ENCODE measurements around the gene PTS.

The PTS gene

GRCh38 chr11:112210890-112211289 lies 15.3 kb upstream of the PTS start:
- no peaks in the 10 kb centered on the region for H3K4me1 ChIP-seq

GRCh38 chr11:112211536-112211935 lies 14.7 kb upstream of the PTS start:
- peaks cover 16% of the 10 kb centered on the region; the same call in 1 of the 2 replicates for H3K27me3 ChIP-seq (ENCODE audit: low read depth)
- no peak overlapping the region for H3K4me3 ChIP-seq
- no peaks in the 10 kb centered on the region for H3K36me3 ChIP-seq (replicated peaks)
- in situ Hi-C loops (cut with MboI; ENCODE audit: low sequenced_read_pairs): no loop called here
- no peak for DNase-seq (ENCODE audit: low spot score in 2 of 2)
- H3K9me3 ChIP-seq: no peaks in the 10 kb centered on the region; the same call in 1 of the 2 replicates
- no peaks in the 10 kb centered on the region for H3K4me1 ChIP-seq

More at GRCh38 chr11:112210890-112211289, 15.3 kb upstream of the PTS start:
- no peaks in the 10 kb centered on the region; the same call in 1 of the 2 replicates for H3K9me3 ChIP-seq
- no peaks in the 10 kb centered on the region for H3K36me3 ChIP-seq (replicated peaks)
- no peak overlapping the region for H3K4me3 ChIP-seq
- DNase-seq (ENCODE audit: low spot score in 2 of 2): no peak
- in situ Hi-C loops (cut with MboI; ENCODE audit: low sequenced_read_pairs): no loop called here
- peaks cover 16% of the 10 kb centered on the region; the same call in 1 of the 2 replicates for H3K27me3 ChIP-seq (ENCODE audit: low read depth)

- no peaks in the 10 kb centered on the region for H3K36me3 ChIP-seq (replicated peaks)
- in situ Hi-C loops (cut with MboI; ENCODE audit: low sequenced_read_pairs): no loop called here
- no peak for DNase-seq (ENCODE audit: low spot score in 2 of 2)
Observed at GRCh38 chr11:112212290-112212689, 13.9 kb upstream of the PTS start.

GRCh38 chr11:112212710-112213109 lies 13.5 kb upstream of the PTS start:
- no peak for DNase-seq (ENCODE audit: low spot score in 2 of 2)
- in situ Hi-C loops (cut with MboI; ENCODE audit: low sequenced_read_pairs): no loop called here
- Histone ChIP-seq H3K27me3 (ENCODE audit: low read depth) (peaks cover 13% of the 10 kb centered on the region; the same call in 1 of the 2 replicates), H3K36me3 (replicated peaks) (no peaks in the 10 kb centered on the region), H3K9me3 (no peaks in the 10 kb centered on the region), H3K4me3 (no peak overlapping the region), H3K4me1 (no peaks in the 10 kb centered on the region)

More at GRCh38 chr11:112212290-112212689, 13.9 kb upstream of the PTS start:
- Histone ChIP-seq H3K27me3 (ENCODE audit: low read depth) (peaks cover 16% of the 10 kb centered on the region; the same call in 1 of the 2 replicates), H3K4me3 (no peak overlapping the region), H3K9me3 (no peaks in the 10 kb centered on the region; the same call in 1 of the 2 replicates), H3K4me1 (no peaks in the 10 kb centered on the region)

- Histone ChIP-seq H3K27me3 (ENCODE audit: low read depth) (0 out of 2 replicates have a peak, but pooled peaks cover 13% of the 10 kb centered on the region), H3K36me3 (replicated peaks) (no peaks in the 10 kb centered on the region), H3K9me3 (no peaks in the 10 kb centered on the region), H3K4me1 (no peaks in the 10 kb centered on the region), H3K4me3 (no peak overlapping the region)
- no peak for DNase-seq (ENCODE audit: low spot score in 2 of 2)
- in situ Hi-C loops (cut with MboI; ENCODE audit: low sequenced_read_pairs): no loop called here
Observed at GRCh38 chr11:112213753-112214152, 12.5 kb upstream of the PTS start.

GRCh38 chr11:112215621-112216020 lies 10.6 kb upstream of the PTS start:
- H3K9me3 ChIP-seq: no peaks in the 10 kb centered on the region
- 0 out of 2 replicates have a peak, but pooled peaks cover 4% of the 10 kb centered on the region for H3K27me3 ChIP-seq (ENCODE audit: low read depth)
- no peak overlapping the region for H3K4me3 ChIP-seq
- H3K36me3 ChIP-seq (replicated peaks): no peaks in the 10 kb centered on the region
- no peaks in the 10 kb centered on the region for H3K4me1 ChIP-seq
- DNase-seq (ENCODE audit: low spot score in 2 of 2): no peak
- in situ Hi-C loops (cut with MboI; ENCODE audit: low sequenced_read_pairs): no loop called here

GRCh38 chr11:112216561-112217105 lies 9.6 kb upstream of the PTS start:
- Histone ChIP-seq H3K27me3 (ENCODE audit: low read depth) (no peaks in the 10 kb centered on the region), H3K4me1 (no peaks in the 10 kb centered on the region), H3K9me3 (no peaks in the 10 kb centered on the region), H3K4me3 (no peak overlapping the region), H3K36me3 (replicated peaks) (no peaks in the 10 kb centered on the region)
- in situ Hi-C loops (cut with MboI; ENCODE audit: low sequenced_read_pairs): no loop called here
- DNase-seq (ENCODE audit: low spot score in 2 of 2): no peak

- Histone ChIP-seq H3K4me1 (no peaks in the 10 kb centered on the region), H3K9me3 (no peaks in the 10 kb centered on the region), H3K27me3 (ENCODE audit: low read depth) (no peaks in the 10 kb centered on the region; the same call in 1 of the 2 replicates), H3K36me3 (replicated peaks) (no peaks in the 10 kb centered on the region), H3K4me3 (no peak overlapping the region)
- DNase-seq (ENCODE audit: low spot score in 2 of 2): peak; percentile 48 to 56
- in situ Hi-C loops (cut with MboI; ENCODE audit: low sequenced_read_pairs): loop anchor here (5.0 to 10.0 kb wide), 2 partner anchors 63 to 1065 kb away; no protein-coding TSS in a partner anchor
Observed at GRCh38 chr11:112219476-112220232, 6.6 kb upstream of the PTS start.

GRCh38 chr11:112221274-112221835 lies 4.9 kb upstream of the PTS start:
- Histone ChIP-seq H3K4me3 (no peak overlapping the region), H3K9me3 (no peaks in the 10 kb centered on the region), H3K27me3 (ENCODE audit: low read depth) (no peaks in the 10 kb centered on the region; the same call in 1 of the 2 replicates), H3K36me3 (replicated peaks) (no peaks in the 10 kb centered on the region), H3K4me1 (no peaks in the 10 kb centered on the region; the same call in 1 of the 2 replicates)
- in situ Hi-C loops (cut with MboI; ENCODE audit: low sequenced_read_pairs): loop anchor here (5.0 to 10.0 kb wide), 2 partner anchors 61 to 1063 kb away; no protein-coding TSS in a partner anchor
- DNase-seq (ENCODE audit: low spot score in 2 of 2): no peak

- Histone ChIP-seq H3K9me3 (no peaks in the 10 kb centered on the region), H3K4me3 (no peak overlapping the region), H3K27me3 (ENCODE audit: low read depth) (no peaks in the 10 kb centered on the region; the same call in 1 of the 2 replicates), H3K4me1 (peaks cover 4% of the 10 kb centered on the region; the same call in 1 of the 2 replicates), H3K36me3 (replicated peaks) (no peaks in the 10 kb centered on the region)
- DNase-seq (ENCODE audit: low spot score in 2 of 2): no peak
- in situ Hi-C loops (cut with MboI; ENCODE audit: low sequenced_read_pairs): loop anchor here (5.0 to 10.0 kb wide), 2 partner anchors 60 to 1062 kb away; no protein-coding TSS in a partner anchor
Observed at GRCh38 chr11:112222303-112222702, 3.9 kb upstream of the PTS start.

- in situ Hi-C loops (cut with MboI; ENCODE audit: low sequenced_read_pairs): loop anchor here (5.0 to 10.0 kb wide), 2 partner anchors 59 to 1062 kb away; no protein-coding TSS in a partner anchor
- DNase-seq (ENCODE audit: low spot score in 2 of 2): no peak
Observed at GRCh38 chr11:112223121-112223520, 3.1 kb upstream of the PTS start.

GRCh38 chr11:112223754-112224532 lies 2.3 kb upstream of the PTS start:
- Histone ChIP-seq H3K36me3 (replicated peaks) (no peaks in the 10 kb centered on the region; the same call in 1 of the 2 replicates), H3K4me1 (peaks cover 8% of the 10 kb centered on the region; the same call in 1 of the 2 replicates), H3K9me3 (no peaks in the 10 kb centered on the region), H3K4me3 (no peak overlapping the region), H3K27me3 (ENCODE audit: low read depth) (no peaks in the 10 kb centered on the region; the same call in 1 of the 2 replicates)
- in situ Hi-C loops (cut with MboI; ENCODE audit: low sequenced_read_pairs): loop anchor here (5.0 to 10.0 kb wide), 2 partner anchors 58 to 1061 kb away; no protein-coding TSS in a partner anchor
- no peak for DNase-seq (ENCODE audit: low spot score in 2 of 2)

More at GRCh38 chr11:112223121-112223520, 3.1 kb upstream of the PTS start:
- Histone ChIP-seq H3K4me1 (peaks cover 6% of the 10 kb centered on the region; the same call in 1 of the 2 replicates), H3K4me3 (no peak overlapping the region), H3K36me3 (replicated peaks) (no peaks in the 10 kb centered on the region), H3K9me3 (no peaks in the 10 kb centered on the region), H3K27me3 (ENCODE audit: low read depth) (no peaks in the 10 kb centered on the region; the same call in 1 of the 2 replicates)

GRCh38 chr11:112225753-112226061 lies 521 bp upstream of the PTS start:
- H3K27me3 ChIP-seq (ENCODE audit: low read depth): no peaks in the 10 kb centered on the region; the same call in 1 of the 2 replicates
- H3K4me3 ChIP-seq: peak overlapping the region; percentile 68
- in situ Hi-C loops (cut with MboI; ENCODE audit: low sequenced_read_pairs): loop anchor here (10.0 kb wide), 1 partner anchor 1059 kb away; no protein-coding TSS in a partner anchor
- DNase-seq (ENCODE audit: low spot score in 2 of 2): no peak
- H3K36me3 ChIP-seq (replicated peaks): peaks cover 4% of the 10 kb centered on the region
- peaks cover 8% of the 10 kb centered on the region; the same call in 1 of the 2 replicates for H3K4me1 ChIP-seq
- H3K9me3 ChIP-seq: no peaks in the 10 kb centered on the region

Data from HAP-1 (cell line).